ENCODE data around the gene RAB1A. TPM values are rescaled to one million over a fixed set of nuclear protein-coding genes. Genes with fewer than 3 reads are reported as not detected.

RAB1A gene
- total and polyA plus RNA-seq, 9 of the 15 experiments (the other 6 are each of a cell fraction or from before 2014, with no cell fraction given), result 43.8 to 163 (median 67.7) TPM

GRCh38 chr2:65093211-65093610 is 36.7 kb downstream of the RAB1A start:
- POLR2A ChIA-PET, result no interaction called here
- no peak for FAIRE-seq
- Histone ChIP-seq H3K4me1 (replicated peaks in 1 of 2; ENCODE audit: control insufficient read depth in 2 of 2, insufficient read depth in 2 of 2, low read length in 2 of 2) (no peaks in the 10 kb centered on the region), H3K4me2 (ENCODE audit: insufficient read depth, low read length) (no peak overlapping the region), H3K9ac (ENCODE audit: insufficient read depth in 1 of 2, low read depth in 2 of 2, low read length in 2 of 2) (no peak overlapping the region), H3K4me3 (no peak overlapping the region), H4K20me1 (replicated peaks; ENCODE audit: control insufficient read depth, insufficient read depth, low read length) (peaks cover 6% of the 10 kb centered on the region), H2AFZ (ENCODE audit: low read depth, low read length) (no peak overlapping the region), H3K27me3 (ENCODE audit: control insufficient read depth in 2 of 2, insufficient read depth in 2 of 2, low read length in 2 of 2) (no peaks in the 10 kb centered on the region), H3K27ac (ENCODE audit: extremely low read depth, low read depth, low read length) (no peak overlapping the region), H3K79me2 (ENCODE audit: control insufficient read depth, insufficient read depth, low read length) (peaks cover 39% of the 10 kb centered on the region), H3K9me3 (replicated peaks; ENCODE audit: control insufficient read depth, insufficient read depth, low read depth, low read length) (no peaks in the 10 kb centered on the region), H3K9me1 (ENCODE audit: control insufficient read depth, insufficient read depth, low read length) (no peaks in the 10 kb centered on the region), H3K36me3 (ENCODE audit: control insufficient read depth, insufficient read depth, low read length) (peaks cover 79% of the 10 kb centered on the region)
- in situ Hi-C loops (cut with MboI) (no loop called here), intact Hi-C loops (cut with micrococcal nuclease) (no loop called here)
- CTCF ChIA-PET (ENCODE audit: low intra/inter-chr PET ratio), result no interaction called here
- TF ChIP-seq ZNF3 (CRISPR knock-in tag; IDR thresholded peaks at IDR 0.05) (no peak), ZFP1 (CRISPR knock-in tag; IDR thresholded peaks at IDR 0.05) (no peak), ZC3H4 (CRISPR knock-in tag; IDR thresholded peaks at IDR 0.05; ENCODE audit: borderline replicate concordance) (no peak), PCBP1 (IDR thresholded peaks at IDR 0.05; ENCODE audit: low read depth, low read length, poor library complexity, severe bottlenecking) (no peak), DDX20 (tag; IDR thresholded peaks at IDR 0.05; ENCODE audit: low read depth) (no peak), NFE2 (IDR thresholded peaks at IDR 0.05; ENCODE audit: low read depth) (no peak), RNF2 (IDR thresholded peaks at IDR 0.05) (no peak), SPI1 (IDR thresholded peaks at IDR 0.05; ENCODE audit: borderline replicate concordance, low read depth, low read length) (no peak), ZNF232 (CRISPR knock-in tag; IDR thresholded peaks at IDR 0.05) (no peak), MCM2 (IDR thresholded peaks at IDR 0.05; ENCODE audit: low read depth) (no peak), KLF10 (CRISPR knock-in tag; IDR thresholded peaks at IDR 0.05) (no peak), ARID3B (CRISPR knock-in tag; IDR thresholded peaks at IDR 0.05; ENCODE audit: borderline replicate concordance) (no peak), EWSR1 (IDR thresholded peaks at IDR 0.05; ENCODE audit: borderline replicate concordance, low read depth, partially characterized antibody) (no peak), BHLHE40 (IDR thresholded peaks at IDR 0.05; ENCODE audit: low read length) (no peak), CUX1 (CRISPR knock-in tag; IDR thresholded peaks at IDR 0.05) (no peak), PHF8 (IDR thresholded peaks at IDR 0.05; ENCODE audit: borderline replicate concordance, low read length) (no peak), ZNF282 (CRISPR knock-in tag; IDR thresholded peaks at IDR 0.05) (no peak)
- DNase-seq (ENCODE audit: extremely low read depth in 1 of 4, low spot score in 3 of 4), result no peak
- ATAC-seq, result no peak
- no TSS peak for BruUV-seq (replicated peaks)

Data from K562 (cell line).